GM19468 (cell line): Measurements from ENCODE around the gene ZNF879.

Experiments used
- ATAC-seq: cut with Tn5 transposase; IDR thresholded peaks from one replicate; pipeline ENCODE4 v1.9.1; 2021; ENCODE audit warnings: mild to moderate bottlenecking, moderate library complexity, moderate number of reproducible peaks; ENCODE audit not compliant: unreplicated experiment; ENCODE audit errors: extremely low read depth

ZNF879 gene

DNA sequence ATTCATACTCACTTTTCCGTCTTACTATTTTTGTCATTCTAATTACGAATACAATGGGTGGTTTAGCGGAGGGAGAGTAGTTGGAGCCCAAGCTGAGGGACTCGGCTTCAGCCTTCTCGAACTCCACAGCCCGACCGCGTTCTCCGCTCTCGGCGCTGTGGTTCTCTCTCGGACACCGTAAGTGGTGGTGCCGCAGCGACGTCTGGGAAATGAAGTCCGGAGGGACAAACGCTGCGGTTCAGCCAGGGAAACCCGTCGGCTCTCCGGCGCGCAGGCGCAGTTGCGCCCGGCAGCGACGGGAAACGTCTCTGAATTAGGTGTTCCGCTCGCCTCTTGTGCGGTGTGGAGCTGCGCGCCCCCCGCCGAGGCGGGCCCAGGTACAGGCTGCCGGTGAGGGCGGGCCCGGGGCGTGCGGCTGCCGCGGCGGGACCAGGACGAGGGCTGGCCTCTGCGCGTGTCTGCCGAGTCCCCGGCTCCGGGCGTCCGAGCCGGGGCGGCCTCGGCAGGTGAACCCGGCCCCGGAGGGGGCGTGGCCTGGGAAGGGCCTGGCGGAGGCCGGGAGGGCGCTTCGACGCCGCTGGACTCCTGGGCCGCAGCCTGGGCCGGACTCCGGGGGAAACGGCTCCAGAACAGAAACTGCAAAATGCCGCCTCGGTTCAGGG, at the start of gene ZNF879:
ZNF879 (plus strand) TSS at position 277 of the 662 bp plus-strand sequence. CDS start 1,201 bp downstream, outside the sequence.
- peak; percentile 87 for ATAC-seq

DNA sequence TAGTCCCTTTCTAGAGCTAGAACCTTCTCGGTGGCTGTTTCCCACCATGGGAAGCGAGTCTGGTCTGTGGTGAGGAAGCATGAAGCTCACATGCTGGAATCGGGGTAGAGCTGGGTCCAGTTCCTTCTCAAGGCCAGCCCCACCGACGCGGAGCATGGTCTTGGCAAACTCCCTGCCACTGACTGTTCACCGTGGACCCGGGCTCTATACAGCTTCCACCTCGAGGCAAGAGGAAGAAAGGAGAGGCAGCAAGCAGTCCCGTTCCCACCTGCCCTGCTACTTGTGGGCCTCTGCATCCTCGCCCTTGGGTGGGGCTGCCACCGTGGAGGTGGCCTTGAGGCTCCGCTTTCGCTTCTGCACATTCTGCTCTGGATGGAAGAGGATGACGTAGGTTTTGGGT, 42.2 kb upstream of the ZNF879 start:
- no peak for ATAC-seq

DNA sequence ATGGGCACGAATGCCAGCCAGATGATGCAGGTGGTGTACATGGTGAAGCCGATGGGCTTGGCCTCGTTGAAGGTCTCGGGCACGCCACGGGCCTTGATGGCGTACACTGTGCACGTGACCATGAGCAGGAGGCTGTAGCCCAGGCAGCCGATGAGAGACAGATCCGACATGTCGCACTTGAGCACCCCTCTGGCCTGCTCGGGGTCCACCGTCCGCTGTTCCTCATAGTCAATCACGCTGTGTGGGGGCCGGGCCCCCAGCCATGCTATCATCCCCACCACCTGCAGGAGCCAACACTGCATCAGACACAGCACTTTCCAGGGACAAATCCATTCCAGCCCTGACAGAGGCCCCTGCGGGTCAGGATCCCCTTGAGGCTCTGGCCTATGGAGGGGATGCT, 40.7 kb upstream of the ZNF879 start:
- ATAC-seq = no peak

DNA sequence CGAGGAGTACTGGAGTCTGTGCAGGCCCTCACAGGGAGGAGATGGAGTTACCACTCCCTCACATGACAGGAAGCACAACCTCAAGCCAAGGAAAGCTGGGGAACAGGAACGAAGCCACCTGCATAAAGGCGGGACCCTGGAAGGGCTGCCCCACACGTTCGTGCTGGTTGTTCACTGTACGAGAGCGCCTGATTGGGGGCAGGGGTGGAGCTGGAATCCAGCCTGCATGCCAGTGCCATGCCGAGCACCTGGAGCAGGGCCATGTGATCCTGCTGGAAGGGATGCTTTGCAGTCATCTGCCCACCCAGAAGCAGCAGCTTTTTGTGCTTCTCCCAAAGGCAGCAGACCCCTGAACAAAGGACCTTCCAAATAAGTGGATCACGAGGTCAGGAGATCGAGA, 39.9 kb upstream of the ZNF879 start:
- ATAC-seq = no peak

DNA sequence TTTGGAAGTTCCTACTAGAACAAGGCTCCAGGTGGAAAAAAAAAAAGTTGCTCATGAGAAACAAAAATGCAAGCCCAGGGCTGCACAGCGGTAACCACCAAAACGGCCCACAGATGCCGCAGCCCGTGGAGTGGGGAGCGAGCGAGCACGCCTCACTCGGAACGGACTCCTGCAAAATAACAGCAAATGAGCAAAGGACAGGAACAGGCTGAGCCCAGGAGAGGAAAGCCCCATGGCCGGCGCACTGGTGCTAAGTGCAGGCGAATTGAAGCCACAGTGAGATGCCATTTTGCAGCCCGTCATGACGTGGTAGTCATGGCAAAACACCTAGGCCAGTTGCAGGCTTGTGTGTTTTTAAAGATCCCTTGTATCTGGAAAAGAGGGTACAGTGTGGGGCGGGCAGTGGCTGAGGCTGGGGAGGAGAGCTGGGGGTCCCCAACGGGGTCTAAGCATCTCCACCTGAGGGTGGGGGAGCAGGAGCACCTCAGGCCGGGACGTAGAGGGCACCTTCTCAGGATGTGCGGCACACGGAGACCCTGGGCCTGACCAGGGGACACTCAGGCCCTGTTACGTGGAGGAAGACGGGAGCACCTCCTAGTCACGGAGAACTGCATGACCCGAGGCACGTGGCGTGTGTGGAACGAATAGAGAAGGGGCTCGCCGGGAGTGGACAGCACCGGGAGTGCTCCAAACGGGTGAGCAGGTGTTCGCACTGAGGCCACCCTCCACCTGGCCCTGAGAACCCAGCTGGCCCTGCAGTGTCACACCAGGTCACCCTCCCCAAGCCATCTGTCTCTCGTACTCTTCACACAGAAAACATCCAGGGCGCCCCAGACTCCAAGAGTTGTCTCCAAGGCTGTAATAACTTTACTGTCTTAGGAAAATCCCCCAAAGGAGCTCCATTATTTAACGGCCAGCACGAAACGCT, 39.2 kb upstream of the ZNF879 start:
- ATAC-seq = no peak

DNA sequence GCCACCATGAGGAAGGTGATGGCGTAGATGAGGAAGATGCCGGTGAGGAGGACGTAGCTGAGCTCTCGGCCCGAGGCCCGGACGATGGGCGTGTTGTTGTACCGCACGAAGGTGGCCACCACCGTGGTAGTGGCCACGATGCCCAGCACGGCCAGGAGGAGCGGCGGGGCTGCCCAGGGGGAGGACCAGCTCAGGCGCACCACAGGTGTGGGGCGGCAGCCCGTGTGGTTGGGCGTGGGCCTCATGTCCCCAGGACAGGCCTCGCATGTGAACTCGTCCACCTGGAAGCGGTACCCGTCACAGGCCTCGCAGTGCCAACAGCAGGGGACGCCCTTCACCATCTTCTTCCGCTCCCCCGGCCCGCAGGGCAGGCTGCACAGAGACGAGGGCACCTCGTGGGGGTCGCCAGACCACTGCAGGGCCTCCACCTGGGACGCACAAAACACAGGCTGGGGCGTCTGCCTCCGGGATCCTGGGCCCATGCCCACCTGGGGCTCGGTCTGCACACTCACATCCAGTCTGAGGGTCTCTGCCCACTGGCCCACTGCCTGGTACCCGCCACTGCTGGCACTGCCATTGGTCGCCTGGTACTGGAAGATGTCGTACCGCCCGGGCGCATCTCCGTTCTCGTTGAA, 37.2 kb upstream of the ZNF879 start:
- no peak for ATAC-seq

DNA sequence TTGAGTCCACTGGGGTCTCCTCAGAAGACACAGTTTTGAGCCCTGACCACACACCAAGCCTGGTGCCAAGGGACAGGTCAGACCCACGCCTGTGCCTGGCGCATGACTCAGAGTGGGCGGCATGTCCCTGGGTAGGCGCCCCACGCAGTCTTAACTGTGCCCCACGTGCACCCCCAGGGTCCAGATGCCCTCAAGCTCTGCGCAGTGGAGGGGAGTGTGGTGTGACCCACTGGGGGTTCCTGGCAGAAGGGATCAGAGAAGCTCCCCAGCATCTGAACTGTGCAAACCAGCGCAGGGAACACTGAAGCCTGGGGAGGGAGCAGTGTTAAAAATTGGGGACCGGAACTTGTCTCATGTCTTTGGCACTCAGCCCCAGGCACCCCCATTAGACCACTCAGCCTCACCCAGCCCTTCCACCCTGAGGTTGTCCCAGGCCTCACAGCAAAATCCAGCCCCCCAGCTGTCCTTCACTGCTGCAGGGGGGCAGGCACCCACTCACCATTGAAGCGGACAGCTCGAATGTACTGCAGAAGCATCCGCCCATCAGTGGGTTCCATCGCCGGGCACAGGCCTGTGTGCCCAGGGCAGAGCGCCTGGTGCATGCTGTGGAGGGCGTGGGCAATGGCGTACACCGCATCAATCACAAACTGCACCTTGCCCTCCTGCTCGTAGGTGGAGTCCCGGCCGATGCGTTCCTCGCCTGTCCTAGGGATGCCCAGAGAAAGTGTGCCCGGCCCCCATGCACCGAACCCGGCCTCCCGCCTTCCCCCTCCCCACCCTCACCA, 35.0 kb upstream of the ZNF879 start:
- no peak for ATAC-seq

DNA sequence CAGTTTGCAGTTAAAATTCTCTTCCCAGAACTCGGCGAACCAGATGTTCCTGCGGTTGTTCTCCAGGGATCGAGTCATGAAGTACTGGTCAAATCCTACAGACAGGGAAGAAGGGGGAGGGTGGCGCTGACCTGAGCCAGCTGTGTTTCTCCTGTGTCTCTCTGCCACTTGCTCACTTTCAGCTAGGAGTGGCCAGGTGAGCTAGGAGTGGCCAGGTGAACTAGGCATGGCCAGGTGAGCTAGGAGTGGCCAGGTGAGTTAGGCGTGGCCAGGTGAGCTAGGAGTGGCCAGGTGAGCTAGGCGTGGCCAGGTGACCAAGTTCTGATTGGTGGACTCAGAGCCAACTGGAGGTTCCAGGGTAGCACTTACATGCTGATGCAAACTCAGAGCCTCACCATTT, 34.3 kb upstream of the ZNF879 start:
- no peak for ATAC-seq

GRCh38 chr5:178990491-178990890, 33.1 kb upstream of the ZNF879 start:
- no peak for ATAC-seq

DNA sequence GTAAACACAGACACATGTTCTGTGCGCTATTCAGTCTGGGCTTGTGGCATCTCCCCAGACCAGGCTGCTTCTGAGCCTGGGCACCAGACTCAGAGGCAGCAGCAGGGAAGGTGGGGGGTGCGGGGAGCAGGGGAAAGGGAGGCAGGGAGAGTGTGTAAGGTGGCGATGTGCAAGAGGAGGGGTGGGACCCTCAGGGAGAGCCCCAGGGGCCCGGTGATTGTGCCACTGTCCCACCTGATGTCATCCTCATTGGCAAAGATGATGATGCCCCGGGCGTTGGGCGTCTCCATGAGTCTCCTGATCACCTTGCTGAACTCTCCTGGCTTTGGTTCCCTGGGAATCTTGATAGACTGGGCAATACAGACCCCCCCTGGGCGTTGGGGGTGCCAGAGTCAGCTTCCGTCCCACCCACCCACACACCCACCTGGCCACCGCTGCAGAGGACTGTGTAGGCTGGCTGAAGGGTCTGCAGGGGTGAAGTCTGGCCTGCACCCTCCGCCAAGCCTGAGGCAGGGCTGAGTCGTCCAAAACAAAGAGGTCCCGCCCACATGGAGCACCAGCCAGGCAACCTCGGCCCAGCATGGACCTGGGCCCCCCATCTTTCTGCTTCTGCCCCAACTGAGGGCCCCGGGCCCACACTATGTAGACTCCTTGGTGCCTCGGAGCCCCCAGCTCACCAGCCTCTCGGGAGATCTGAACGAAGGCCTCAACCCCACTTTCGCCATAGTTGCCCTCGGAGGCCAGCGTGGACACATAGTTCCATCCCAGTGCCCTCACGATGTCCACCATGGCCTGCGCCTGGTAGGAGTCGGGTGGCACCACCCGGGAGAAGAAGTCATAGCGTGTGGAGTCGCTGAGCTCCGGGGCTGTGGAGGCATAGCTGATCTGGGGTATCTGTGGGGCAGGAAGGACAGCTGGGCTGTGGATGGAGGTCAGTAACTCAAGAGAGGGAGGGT, 32.1 kb upstream of the ZNF879 start:
- no peak for ATAC-seq

- ATAC-seq = no peak
Observed at GRCh38 chr5:178992291-178992895, 31.2 kb upstream of the ZNF879 start.

DNA sequence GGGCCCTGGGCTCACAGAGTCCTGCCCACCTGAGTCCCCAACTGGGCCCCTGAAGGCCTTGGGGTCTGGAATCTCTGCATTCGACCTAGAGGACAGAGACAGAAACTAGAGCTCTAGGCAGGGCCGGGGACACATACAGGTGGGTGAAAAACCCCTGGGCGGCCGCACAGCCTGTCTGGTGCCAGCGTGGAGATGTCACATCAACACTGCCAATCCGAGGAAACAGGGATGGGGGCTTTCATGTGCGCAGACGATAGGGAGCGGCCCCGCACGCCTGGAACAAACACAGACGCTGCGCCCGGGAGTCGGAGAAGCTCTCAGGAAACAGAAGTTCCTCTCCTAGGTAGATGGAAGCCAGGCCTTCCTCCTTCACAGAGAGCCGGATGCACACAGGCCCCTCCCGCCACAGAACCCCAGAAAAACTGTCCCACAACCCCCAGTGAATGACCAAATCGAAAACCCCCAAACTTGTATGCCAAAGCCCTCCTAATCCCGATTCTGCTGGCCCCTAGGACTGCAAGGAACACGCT, 30.3 kb upstream of the ZNF879 start:
- no peak for ATAC-seq

- no peak for ATAC-seq
Observed at GRCh38 chr5:178993955-178994579, 29.5 kb upstream of the ZNF879 start.

GRCh38 chr5:178994580-178995340, 28.8 kb upstream of the ZNF879 start, which contains the start of gene GRM6:
Gene GRM6 (minus strand): TSS chr5:178995320. CDS start chr5:178994944, 376 bp downstream.
- no peak for ATAC-seq

- no peak for ATAC-seq
Observed at GRCh38 chr5:178995341-178995690, 28.3 kb upstream of the ZNF879 start.

- ATAC-seq = no peak
Observed at GRCh38 chr5:178996156-178996555, 27.4 kb upstream of the ZNF879 start.

- no peak for ATAC-seq
Observed at GRCh38 chr5:178997191-178997590, 26.4 kb upstream of the ZNF879 start.
